Right atrium auricular region (tissue), 2 donors: ENCODE measurements around the gene OR10A6. TPM values are rescaled to one million over a fixed set of nuclear protein-coding genes. Genes with fewer than 3 reads are reported as not detected.

Experiments used
- DNase-seq: peaks from one replicate; pipeline ENCODE4 v3.0.0-alpha.2; 2019; ENCODE audit warnings: low spot score
- H3K27ac ChIP-seq, 2 donors: fragments of 200-600 bp; sonication (generic); 1 replicate in 1 of 2; 2 replicates in 1 of 2; pipeline ENCODE4 v1.5.1; 2016 to 2019
- H3K27me3 ChIP-seq, 2 donors: fragments of 200-600 bp; sonication (generic); one replicate each; pipeline versions ENCODE4 v1.5.1 to v1.6.0; 2017 to 2019
- H3K36me3 ChIP-seq: fragments of 200-600 bp; sonication (generic); one replicate; pipeline ENCODE4 v1.5.1; 2016
- H3K4me1 ChIP-seq, 2 donors: fragments of 200-600 bp; sonication (generic); one replicate each; pipeline versions ENCODE4 v1.5.1 to v1.6.0; 2017 to 2019
- H3K4me3 ChIP-seq, 2 donors: fragments of 200-600 bp; sonication (generic); 1 replicate in 1 of 2; 2 replicates in 1 of 2; pipeline ENCODE4 v1.5.1; 2017 to 2019; ENCODE audit warnings: mild to moderate bottlenecking in 1 of 2, moderate library complexity in 1 of 2
- H3K9me3 ChIP-seq, 2 donors: fragments of 200-600 bp; sonication (generic); one replicate each; pipeline ENCODE4 v1.5.1; 2019
- CTCF ChIP-seq, 2 donors: fragments of 200-600 bp; sonication (generic); IDR thresholded peaks; one replicate each; pipeline ENCODE4 v1.5.1; 2019; ENCODE audit warnings: antibody characterized with exemption in 2 of 2
- total RNA-seq, 2 donors: library from RNA; depleted of rRNA; stranded (reverse); fragments of >200 nt; gene quantifications; one replicate each; pipeline ENCODE4 v1.1.0, GENCODE V29; 2016

OR10A6 gene
- total RNA-seq, 2 donors from 2014 or later, result not detected

GRCh38 chr11:7910286-7910788 lies 20.7 kb downstream of the OR10A6 start:
- no peaks in the 10 kb centered on the region for H3K27me3 ChIP-seq
- H3K36me3 ChIP-seq, result no peaks in the 10 kb centered on the region
- no peak for TF ChIP-seq CTCF (IDR thresholded peaks at IDR 0.05)
- H3K27ac ChIP-seq, result no peak overlapping the region
- H3K9me3 ChIP-seq, result no peaks in the 10 kb centered on the region
- no peak overlapping the region for H3K4me3 ChIP-seq
- H3K4me1 ChIP-seq, result no peaks in the 10 kb centered on the region
- no peak for DNase-seq

- TF ChIP-seq CTCF (IDR thresholded peaks at IDR 0.05), result no peak
- H3K36me3 ChIP-seq, result no peaks in the 10 kb centered on the region
- no peaks in the 10 kb centered on the region for H3K27me3 ChIP-seq
- H3K27ac ChIP-seq, result no peak overlapping the region
- no peaks in the 10 kb centered on the region for H3K9me3 ChIP-seq
- no peak for DNase-seq
- H3K4me3 ChIP-seq, result no peak overlapping the region
- H3K4me1 ChIP-seq, result no peaks in the 10 kb centered on the region
Observed at GRCh38 chr11:7909585-7910285, 21.3 kb downstream of the OR10A6 start.

GRCh38 chr11:7907121-7907520 lies 23.9 kb downstream of the OR10A6 start:
- Histone ChIP-seq H3K36me3 (no peaks in the 10 kb centered on the region), H3K4me1 (no peaks in the 10 kb centered on the region), H3K9me3 (no peaks in the 10 kb centered on the region), H3K4me3 (no peak overlapping the region), H3K27me3 (no peaks in the 10 kb centered on the region), H3K27ac (no peak overlapping the region)
- no peak for TF ChIP-seq CTCF (IDR thresholded peaks at IDR 0.05)
- no peak for DNase-seq

GRCh38 chr11:7906481-7906880 lies 24.6 kb downstream of the OR10A6 start:
- no peak for TF ChIP-seq CTCF (IDR thresholded peaks at IDR 0.05)
- H3K4me3 ChIP-seq, result no peak overlapping the region
- no peaks in the 10 kb centered on the region for H3K36me3 ChIP-seq
- H3K27ac ChIP-seq, result no peak overlapping the region
- H3K9me3 ChIP-seq, result no peaks in the 10 kb centered on the region
- no peaks in the 10 kb centered on the region for H3K27me3 ChIP-seq
- H3K4me1 ChIP-seq, result no peaks in the 10 kb centered on the region
- DNase-seq, result no peak

GRCh38 chr11:7905961-7906429 lies 25.1 kb downstream of the OR10A6 start:
- no peak for DNase-seq
- Histone ChIP-seq H3K36me3 (no peaks in the 10 kb centered on the region), H3K27me3 (no peaks in the 10 kb centered on the region), H3K9me3 (no peaks in the 10 kb centered on the region), H3K4me3 (no peak overlapping the region), H3K4me1 (no peaks in the 10 kb centered on the region), H3K27ac (no peak overlapping the region)
- no peak for TF ChIP-seq CTCF (IDR thresholded peaks at IDR 0.05)

GRCh38 chr11:7905549-7905948 lies 25.5 kb downstream of the OR10A6 start:
- Histone ChIP-seq H3K27ac (no peak overlapping the region), H3K4me1 (no peaks in the 10 kb centered on the region), H3K9me3 (no peaks in the 10 kb centered on the region), H3K36me3 (no peaks in the 10 kb centered on the region), H3K4me3 (no peak overlapping the region), H3K27me3 (no peaks in the 10 kb centered on the region)
- DNase-seq, result no peak
- no peak for TF ChIP-seq CTCF (IDR thresholded peaks at IDR 0.05)
